Psoas muscle (tissue), 8 donors: ENCODE results near the gene NAV2. TPM values are rescaled to one million over a fixed set of nuclear protein-coding genes. Genes with fewer than 3 reads are reported as not detected.

Experiments used
- ATAC-seq, 4 donors: fragments of 200-7000 bp; cut with Tn5 transposase; one replicate each; pipeline ENCODE4 v1.9.1; 2020; ENCODE audit warnings: moderate library complexity in 3 of 4, mild to moderate bottlenecking in 2 of 4
- DNase-seq, 2 donors: peaks; one replicate each; pipeline ENCODE4 v3.0.0-alpha.2; 2020
- H3K27ac ChIP-seq: fragments of 200-600 bp; one replicate; pipeline ENCODE4 v1.8.0; 2022
- H3K27me3 ChIP-seq, 3 donors: fragments of 200-600 bp in 1 of 3; one replicate each; pipeline versions ENCODE4 v1.6.1 to v1.8.0; 2013 to 2022; ENCODE audit warnings: low read length in 2 of 3, mild to moderate bottlenecking in 2 of 3, moderate library complexity in 1 of 3; ENCODE audit not compliant: insufficient read depth in 3 of 3
- H3K36me3 ChIP-seq, 2 donors: fragments of 200-600 bp in 1 of 2; one replicate each; pipeline versions ENCODE4 v1.6.1 to v1.8.0; 2013 to 2022; ENCODE audit warnings: low read depth in 1 of 2, mild to moderate bottlenecking in 1 of 2, moderate library complexity in 1 of 2; ENCODE audit not compliant: insufficient read depth in 1 of 2
- H3K4me1 ChIP-seq: fragments of 200-600 bp; one replicate; pipeline ENCODE4 v1.8.0; 2022
- H3K4me3 ChIP-seq: fragments of 200-600 bp; one replicate; pipeline ENCODE4 v1.8.0; 2022; ENCODE audit warnings: mild to moderate bottlenecking
- H3K9me3 ChIP-seq: fragments of 200-600 bp; one replicate; pipeline ENCODE4 v1.8.0; 2022
- WGBS, 3 donors: extraction: QIAGEN DNeasy Blood & Tissue Kit; methylation state at CpG; one replicate each; pipeline versions ENCODE4 v1.1.6 to v1.1.7; 2013; 5-methylcytosine and 5-hydroxymethylcytosine counted together
- intact Hi-C, 2 donors: fragments of 100-400 bp; cut with DNase I; formaldehyde crosslinking; loops; one replicate each; pipeline versions ENCODE4 v1.11.0 to v1.14.2; 2022
- polyA plus RNA-seq, 3 donors: library from polyadenylated mRNA; stranded (reverse); fragments of 200-250 nt; gene quantifications; one replicate each; pipeline ENCODE4 v1.2.3, GENCODE V29; 2013
- total RNA-seq, 4 donors: library from RNA; stranded (reverse); fragmentation: NEBNext Ultra II Directional in 2 of 4; extraction: Animal tissue kit (Norgen Biotek cat#: 25700) in 2 of 4; gene quantifications; one replicate each; pipeline versions ENCODE4 v1.2.1 to v1.2.4, GENCODE V29; 2021 to 2023
- TF ChIP-seq, protein P1 (sequence below): fragments of 200-600 bp; IDR thresholded peaks from one replicate; pipeline ENCODE4 v1.8.0; 2022; ENCODE audit warnings: antibody characterized with exemption
- donor health status: healthy with polysubstance abuse.
- donor health status: DM: no; HTN: no; CAD: no; lungs with moderate emphysema.
- donor health status: Bipolar disorder and iron deficiency.
- donor health status: healthy.
- donor health status: DM: yes; HTN: yes; CAD: no.
- donor health status: DM: no; HTN: no; CAD: no.
- donor health status: DM: no; HTN: no; CAD: no.
- donor health status: DM: yes; HTN: yes; CAD: no.

The NAV2 gene
- total and polyA plus RNA-seq, 7 donors = 0.68 to 21.8 (median 2.9) TPM

DNA sequence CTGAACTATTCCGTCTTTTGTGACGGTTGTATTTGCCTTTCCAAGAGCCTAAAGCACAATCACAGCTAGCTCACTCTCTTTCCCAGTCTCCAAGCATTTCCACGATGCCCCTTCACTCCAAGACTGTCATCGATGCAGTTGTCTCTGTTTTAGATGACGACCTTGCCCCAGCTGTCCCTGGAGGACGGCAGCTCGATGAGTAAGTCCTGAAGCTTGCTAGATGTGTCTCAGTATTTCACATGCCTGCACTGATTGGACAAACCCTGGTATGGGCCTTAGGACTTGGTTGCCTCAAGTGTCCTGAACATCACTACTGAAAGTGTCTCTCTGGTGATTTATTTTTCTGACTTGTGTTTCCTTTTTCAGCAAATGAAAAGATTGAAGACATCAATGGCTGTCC is 129.9 kb downstream of the NAV2 start:
- intact Hi-C loops = no loop called here
- ATAC-seq = peak; percentile 58 to 97 (median 78)
- Histone ChIP-seq H3K36me3 (no peaks in the 10 kb centered on the region), H3K9me3 (no peaks in the 10 kb centered on the region), H3K4me1 (peaks cover 4% of the 10 kb centered on the region), H3K4me3 (no peak overlapping the region), H3K27ac (no peak overlapping the region), H3K27me3 (no peaks in the 10 kb centered on the region)
- TF ChIP-seq, protein P1, sequence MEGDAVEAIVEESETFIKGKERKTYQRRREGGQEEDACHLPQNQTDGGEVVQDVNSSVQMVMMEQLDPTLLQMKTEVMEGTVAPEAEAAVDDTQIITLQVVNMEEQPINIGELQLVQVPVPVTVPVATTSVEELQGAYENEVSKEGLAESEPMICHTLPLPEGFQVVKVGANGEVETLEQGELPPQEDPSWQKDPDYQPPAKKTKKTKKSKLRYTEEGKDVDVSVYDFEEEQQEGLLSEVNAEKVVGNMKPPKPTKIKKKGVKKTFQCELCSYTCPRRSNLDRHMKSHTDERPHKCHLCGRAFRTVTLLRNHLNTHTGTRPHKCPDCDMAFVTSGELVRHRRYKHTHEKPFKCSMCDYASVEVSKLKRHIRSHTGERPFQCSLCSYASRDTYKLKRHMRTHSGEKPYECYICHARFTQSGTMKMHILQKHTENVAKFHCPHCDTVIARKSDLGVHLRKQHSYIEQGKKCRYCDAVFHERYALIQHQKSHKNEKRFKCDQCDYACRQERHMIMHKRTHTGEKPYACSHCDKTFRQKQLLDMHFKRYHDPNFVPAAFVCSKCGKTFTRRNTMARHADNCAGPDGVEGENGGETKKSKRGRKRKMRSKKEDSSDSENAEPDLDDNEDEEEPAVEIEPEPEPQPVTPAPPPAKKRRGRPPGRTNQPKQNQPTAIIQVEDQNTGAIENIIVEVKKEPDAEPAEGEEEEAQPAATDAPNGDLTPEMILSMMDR = no peak
- DNase-seq = peak in 1 of 2 donors; percentile 14
- WGBS, 3 donors = 36 to 65% (median 53%) methylated on average over 7 of the region's 7 CpGs

DNA sequence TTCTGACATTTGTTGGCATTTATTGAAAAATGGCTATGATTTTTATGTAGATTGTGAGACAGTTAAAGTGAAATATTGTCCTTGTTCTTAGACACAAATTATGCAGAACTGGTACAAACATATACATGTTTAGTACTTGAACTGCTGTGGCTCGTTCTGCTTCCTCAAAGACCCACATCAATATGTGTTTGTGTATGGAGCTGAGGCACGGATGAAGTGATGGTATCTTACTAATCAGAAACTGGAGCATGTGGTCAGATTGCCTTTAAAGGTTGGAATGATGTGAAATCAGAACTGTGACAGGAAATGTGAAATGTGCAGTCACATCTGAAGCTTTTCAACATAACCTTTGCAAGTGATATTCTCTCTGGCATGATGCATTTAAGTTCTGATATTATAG is 130.4 kb downstream of the NAV2 start:
- ATAC-seq = no peak
- no peak overlapping the region for H3K4me3 ChIP-seq
- H3K27ac ChIP-seq = no peak overlapping the region
- H3K4me1 ChIP-seq = peaks cover 4% of the 10 kb centered on the region
- intact Hi-C loops = no loop called here
- no peaks in the 10 kb centered on the region for H3K36me3 ChIP-seq
- WGBS, 3 donors = 77 to 87% (median 85%) methylated on average over 2 of the region's 2 CpGs
- no peaks in the 10 kb centered on the region for H3K9me3 ChIP-seq
- TF ChIP-seq, protein P1 = no peak
- H3K27me3 ChIP-seq = no peaks in the 10 kb centered on the region
- DNase-seq = no peak

DNA sequence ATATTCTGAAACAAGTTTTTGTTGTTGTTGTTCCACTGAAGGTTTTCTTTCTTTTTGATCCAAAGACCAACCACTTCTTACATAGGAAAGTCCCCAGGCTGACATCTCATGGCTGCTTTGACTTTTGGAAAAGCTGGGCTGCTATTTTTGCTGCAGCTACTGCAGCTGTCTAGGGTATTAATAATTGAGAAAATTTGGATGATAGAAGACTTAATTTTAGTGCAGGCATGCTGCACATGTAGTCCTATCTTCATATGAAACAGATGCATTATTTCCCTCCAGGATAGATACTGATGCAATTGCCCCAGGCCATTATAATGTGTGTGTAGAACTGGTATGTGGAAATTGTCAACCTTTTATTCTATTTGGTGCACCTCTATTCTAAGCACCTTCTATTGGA is 131.4 kb downstream of the NAV2 start:
- no peak for DNase-seq
- ATAC-seq = no peak
- H3K27me3 ChIP-seq = no peaks in the 10 kb centered on the region
- H3K4me1 ChIP-seq = peaks cover 11% of the 10 kb centered on the region
- H3K9me3 ChIP-seq = no peaks in the 10 kb centered on the region
- H3K27ac ChIP-seq = no peak overlapping the region
- TF ChIP-seq, protein P1 = no peak
- no peaks in the 10 kb centered on the region for H3K36me3 ChIP-seq
- no peak overlapping the region for H3K4me3 ChIP-seq
- intact Hi-C loops = no loop called here

DNA sequence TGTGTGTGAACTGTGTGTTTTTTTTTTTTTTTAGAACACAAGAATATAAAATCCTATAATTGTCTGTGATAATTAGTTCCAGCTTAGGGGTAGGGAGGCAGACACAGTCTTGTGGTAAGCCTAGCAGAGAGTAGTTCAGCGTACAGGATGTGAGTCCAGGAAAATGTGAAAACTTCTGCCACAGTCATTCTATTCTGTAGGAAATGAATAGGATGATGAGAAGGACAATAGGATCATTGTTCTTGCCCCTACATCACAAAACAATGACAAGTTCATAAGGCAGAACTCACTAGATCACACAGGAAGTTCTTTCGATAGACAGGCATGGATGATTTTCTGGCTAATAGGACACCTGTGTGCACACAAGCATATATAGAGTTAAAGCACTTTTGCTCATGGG is 132.2 kb downstream of the NAV2 start:
- Histone ChIP-seq H3K9me3 (no peaks in the 10 kb centered on the region), H3K4me3 (no peak overlapping the region), H3K27ac (no peak overlapping the region), H3K36me3 (no peaks in the 10 kb centered on the region), H3K4me1 (peaks cover 18% of the 10 kb centered on the region), H3K27me3 (no peaks in the 10 kb centered on the region)
- TF ChIP-seq, protein P1 = no peak
- intact Hi-C loops = no loop called here
- 87 to 93% (median 88%) methylated on average over 2 of the region's 2 CpGs for WGBS, 3 donors
- DNase-seq (no peak), ATAC-seq (no peak)

DNA sequence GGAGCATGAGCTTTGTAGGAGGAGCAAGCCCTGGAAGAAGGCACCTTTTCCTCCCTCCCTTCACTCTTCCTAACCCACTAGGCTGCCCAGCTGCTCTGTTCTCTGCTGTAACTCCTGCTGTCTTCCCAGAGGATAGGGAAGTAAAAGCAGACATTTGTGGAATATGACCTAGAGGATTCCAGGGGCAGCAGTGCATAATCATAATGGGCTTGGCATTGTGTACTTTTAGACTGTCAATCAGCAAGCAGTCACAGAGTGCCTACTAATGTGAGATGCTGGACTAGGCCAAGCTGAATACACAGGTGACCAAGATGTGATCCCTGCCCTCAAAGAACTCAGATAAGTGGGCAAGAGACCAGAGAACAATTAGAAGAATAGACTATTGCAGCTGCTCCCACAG is 133.0 kb downstream of the NAV2 start:
- H3K27me3 ChIP-seq = no peaks in the 10 kb centered on the region
- intact Hi-C loops = no loop called here
- no peaks in the 10 kb centered on the region for H3K9me3 ChIP-seq
- ATAC-seq (no peak), DNase-seq (no peak)
- TF ChIP-seq, protein P1 = no peak
- H3K4me3 ChIP-seq = no peak overlapping the region
- H3K27ac ChIP-seq = no peak overlapping the region
- no peaks in the 10 kb centered on the region for H3K36me3 ChIP-seq
- H3K4me1 ChIP-seq = peaks cover 26% of the 10 kb centered on the region
